ENCODE results near the gene EPS8L1. TPM values are rescaled to one million over a fixed set of nuclear protein-coding genes. Genes with fewer than 3 reads are reported as not detected.

The EPS8L1 gene
- total and polyA plus RNA-seq, 12 donors: 0.53 to 7.9 (median 1.3) TPM; not detected in 1

GRCh38 chr19:55097864-55098715, 22.4 kb downstream of the EPS8L1 start:
- 91 to 92% methylated on average over 23 of the region's 23 CpGs for WGBS, 2 donors
- Histone ChIP-seq H3K9me3 (peaks cover 0 to 7% (median under 1%) of the 10 kb centered on the region in 11 donors), H3K4me1 (peaks cover 5 to 36% (median 25%) of the 10 kb centered on the region in 9 donors), H3K27me3 (no peaks in the 10 kb centered on the region), H3K36me3 (peaks cover 4 to 78% (median 56%) of the 10 kb centered on the region in 9 donors), H3K27ac (peak overlapping the region in 4 of 10 donors; percentile 4 to 72 (median 64)), H3K4me3 (no peak overlapping the region)
- peak in 1 of 8 donors; percentile 24 for ATAC-seq
- intact Hi-C loops (cut with DNase I): no loop called here
- DNase-seq: no peak
- TF ChIP-seq, protein P1, sequence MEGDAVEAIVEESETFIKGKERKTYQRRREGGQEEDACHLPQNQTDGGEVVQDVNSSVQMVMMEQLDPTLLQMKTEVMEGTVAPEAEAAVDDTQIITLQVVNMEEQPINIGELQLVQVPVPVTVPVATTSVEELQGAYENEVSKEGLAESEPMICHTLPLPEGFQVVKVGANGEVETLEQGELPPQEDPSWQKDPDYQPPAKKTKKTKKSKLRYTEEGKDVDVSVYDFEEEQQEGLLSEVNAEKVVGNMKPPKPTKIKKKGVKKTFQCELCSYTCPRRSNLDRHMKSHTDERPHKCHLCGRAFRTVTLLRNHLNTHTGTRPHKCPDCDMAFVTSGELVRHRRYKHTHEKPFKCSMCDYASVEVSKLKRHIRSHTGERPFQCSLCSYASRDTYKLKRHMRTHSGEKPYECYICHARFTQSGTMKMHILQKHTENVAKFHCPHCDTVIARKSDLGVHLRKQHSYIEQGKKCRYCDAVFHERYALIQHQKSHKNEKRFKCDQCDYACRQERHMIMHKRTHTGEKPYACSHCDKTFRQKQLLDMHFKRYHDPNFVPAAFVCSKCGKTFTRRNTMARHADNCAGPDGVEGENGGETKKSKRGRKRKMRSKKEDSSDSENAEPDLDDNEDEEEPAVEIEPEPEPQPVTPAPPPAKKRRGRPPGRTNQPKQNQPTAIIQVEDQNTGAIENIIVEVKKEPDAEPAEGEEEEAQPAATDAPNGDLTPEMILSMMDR (IDR thresholded peaks at IDR 0.05): no peak

DNA sequence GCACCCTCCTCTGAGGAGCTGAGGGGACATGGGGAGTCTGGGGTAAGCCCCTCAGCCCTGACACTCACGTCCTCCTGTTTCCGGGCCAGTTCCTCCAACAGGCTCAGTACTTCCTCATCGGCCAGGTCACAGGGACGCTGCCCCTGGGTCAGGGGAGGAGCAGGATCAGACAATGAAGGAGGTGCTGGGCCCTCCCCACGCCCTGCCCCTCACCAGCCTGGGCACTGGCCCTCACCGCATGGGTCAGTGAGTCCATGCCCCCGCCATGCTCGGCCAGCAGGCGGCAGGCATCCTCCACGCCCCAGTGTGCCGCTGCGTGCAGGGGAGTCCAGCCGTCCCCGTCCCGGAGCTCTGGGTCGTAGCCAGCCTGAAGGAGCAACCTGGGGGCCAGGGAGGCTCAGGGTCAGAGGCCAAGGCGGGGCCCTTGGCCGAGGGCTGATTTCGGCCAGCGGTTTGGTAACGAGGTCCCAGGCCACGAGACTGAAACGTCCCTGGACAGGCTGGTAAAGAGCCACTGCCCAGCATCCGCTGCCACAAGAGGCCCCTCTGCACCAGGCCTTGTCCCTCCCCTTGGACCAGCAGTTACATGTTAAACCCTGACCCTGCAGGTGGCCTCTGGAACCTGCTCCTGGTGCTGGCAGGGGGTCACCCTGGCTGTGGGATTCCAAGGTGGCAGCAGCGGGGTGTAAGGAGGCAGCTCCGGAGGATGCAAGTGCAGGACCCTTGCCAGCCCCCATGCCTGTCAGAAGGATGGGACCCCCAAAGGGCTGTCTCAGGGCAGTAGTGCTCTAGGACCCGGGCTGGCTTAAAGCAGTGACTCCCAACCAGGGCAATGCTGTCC, 23.3 kb downstream of the EPS8L1 start:
- peaks cover 5 to 36% (median 25%) of the 10 kb centered on the region in 9 donors for H3K4me1 ChIP-seq

GRCh38 chr19:55099557-55100506, 24.2 kb downstream of the EPS8L1 start:
- TF ChIP-seq, protein P1 (IDR thresholded peaks at IDR 0.05): peak in 6 of 9 donors; percentile 18 to 43 (median 28)
- peak overlapping the region in 8 of 10 donors; percentile 1 to 72 (median 58) for H3K27ac ChIP-seq
- peak; percentile 66 to 67 for DNase-seq
- WGBS, 2 donors: 64 to 65% methylated on average over 27 of the region's 27 CpGs
- H3K9me3 ChIP-seq: peaks cover 0 to 10% (median 4%) of the 10 kb centered on the region in 11 donors
- peak; percentile 54 to 82 (median 62) for ATAC-seq
- H3K4me3 ChIP-seq: peak overlapping the region in 1 of 10 donors; percentile 12
- peaks cover 9 to 82% (median 55%) of the 10 kb centered on the region in 9 donors for H3K36me3 ChIP-seq
- intact Hi-C loops (cut with DNase I): no loop called here
- no peaks in the 10 kb centered on the region for H3K27me3 ChIP-seq
- H3K4me1 ChIP-seq: peaks cover 5 to 32% (median 25%) of the 10 kb centered on the region in 9 donors

More for the DNA sequence above, 23.3 kb downstream of the EPS8L1 start:
- DNase-seq (no peak), ATAC-seq (peak in 6 of 8 donors; percentile 2 to 49 (median 7))
- Histone ChIP-seq H3K9me3 (peaks cover 0 to 10% (median 4%) of the 10 kb centered on the region in 11 donors), H3K4me3 (peak overlapping the region in 1 of 10 donors; percentile 12), H3K36me3 (peaks cover 9 to 85% (median 62%) of the 10 kb centered on the region in 9 donors), H3K27me3 (no peaks in the 10 kb centered on the region), H3K27ac (peak overlapping the region in 8 of 10 donors; percentile 1 to 72 (median 58))
- WGBS, 2 donors: 83 to 84% methylated on average over 27 of the region's 27 CpGs
- TF ChIP-seq, protein P1 (IDR thresholded peaks at IDR 0.05): peak in 3 of 9 donors; percentile 7 to 28 (median 15)
- intact Hi-C loops (cut with DNase I): no loop called here
